DLD1 (cell line): Measurements from ENCODE around the gene HFE.

Experiments used
- in situ Hi-C: cut with HindIII; loops from 2 replicates; pipeline ENCODE4 v1.10.0; 2017; ENCODE audit warnings: low sequenced_read_pairs

The HFE gene

GRCh38 chr6:26131618-26132017 is 44.4 kb downstream of the HFE start:
- in situ Hi-C loops: no loop called here

GRCh38 chr6:26133730-26134129 is 46.5 kb downstream of the HFE start:
- in situ Hi-C loops: no loop called here

GRCh38 chr6:26136321-26136720 is 49.1 kb downstream of the HFE start:
- in situ Hi-C loops: no loop called here

GRCh38 chr6:26140254-26140966 is 53.2 kb downstream of the HFE start:
- in situ Hi-C loops: no loop called here

GRCh38 chr6:26140967-26141294 is 53.7 kb downstream of the HFE start:
- in situ Hi-C loops: no loop called here

GRCh38 chr6:26141378-26141904 is 54.2 kb downstream of the HFE start:
- in situ Hi-C loops: no loop called here

- in situ Hi-C loops: no loop called here
Measured at GRCh38 chr6:26142026-26142425, 54.8 kb downstream of the HFE start.
